ENCODE results near the gene AKT1S1.

The AKT1S1 gene

DNA sequence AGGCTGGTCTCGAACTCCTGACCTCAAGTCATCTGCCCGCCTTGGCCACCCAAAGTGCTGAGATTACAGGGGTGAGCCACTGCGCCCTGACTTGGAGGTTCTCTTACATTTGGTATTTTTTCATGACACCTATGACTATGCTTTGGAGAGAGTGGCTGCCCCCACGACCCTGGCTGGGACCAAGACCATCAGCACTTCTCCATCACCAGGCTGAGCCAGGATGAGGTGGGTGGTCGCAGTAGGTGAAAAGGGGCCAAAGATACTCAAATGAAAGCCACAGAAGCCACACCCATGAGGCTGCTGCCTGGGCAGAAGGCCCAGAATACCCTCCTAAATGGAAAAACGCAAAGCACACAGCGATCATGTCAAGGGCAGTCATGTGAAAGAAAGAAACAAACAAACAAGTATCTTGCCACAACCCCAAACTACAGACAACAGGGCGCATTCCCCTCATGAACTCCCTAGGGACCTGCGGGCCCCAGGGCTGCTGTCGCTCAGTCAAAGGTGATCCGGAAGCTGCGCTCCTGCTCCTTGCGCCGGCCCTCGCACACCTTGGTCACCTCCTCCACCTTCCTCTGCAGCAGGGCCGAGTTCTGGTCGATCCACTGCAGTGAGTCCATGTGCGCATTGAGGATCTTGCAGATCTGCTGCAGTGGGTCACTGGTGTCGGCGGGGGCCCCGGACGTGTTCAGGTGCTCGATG lies 30.7 kb upstream of the AKT1S1 start:
- DNase-seq (ENCODE audit: low read depth) = no peak

DNA sequence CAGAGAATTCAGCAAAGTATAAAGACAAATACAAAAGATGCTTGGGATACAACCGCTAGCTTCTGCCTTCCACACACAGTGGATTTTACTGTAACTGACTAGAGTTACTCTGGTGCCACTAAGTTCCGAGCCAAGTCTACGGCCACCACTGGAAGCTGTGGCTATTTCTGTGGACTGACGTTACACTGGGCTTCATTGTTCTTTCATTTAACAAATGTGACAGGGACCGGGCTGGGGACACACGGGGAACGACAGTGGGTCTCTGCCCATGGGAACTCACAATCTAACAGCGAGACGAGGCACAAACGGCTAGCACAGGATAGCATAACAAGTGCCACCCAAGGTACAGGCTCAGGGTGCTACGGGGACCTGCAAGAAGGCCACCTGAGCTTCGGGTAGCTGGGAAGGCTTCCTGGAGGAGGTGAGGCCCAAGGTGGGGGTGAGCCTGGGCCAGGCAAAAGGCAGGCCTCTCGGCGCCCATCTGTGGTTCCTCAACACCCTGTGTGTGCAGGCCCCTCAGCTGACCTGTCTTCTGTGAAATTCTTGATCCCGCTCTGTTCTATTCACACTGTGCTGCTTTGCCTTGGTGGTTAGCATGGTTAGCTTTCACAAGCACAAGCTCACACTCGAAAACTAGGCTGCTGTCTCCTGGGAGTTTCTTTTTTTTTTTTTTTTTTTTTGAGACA lies 29.9 kb upstream of the AKT1S1 start:
- DNase-seq (ENCODE audit: low read depth) = no peak

DNA sequence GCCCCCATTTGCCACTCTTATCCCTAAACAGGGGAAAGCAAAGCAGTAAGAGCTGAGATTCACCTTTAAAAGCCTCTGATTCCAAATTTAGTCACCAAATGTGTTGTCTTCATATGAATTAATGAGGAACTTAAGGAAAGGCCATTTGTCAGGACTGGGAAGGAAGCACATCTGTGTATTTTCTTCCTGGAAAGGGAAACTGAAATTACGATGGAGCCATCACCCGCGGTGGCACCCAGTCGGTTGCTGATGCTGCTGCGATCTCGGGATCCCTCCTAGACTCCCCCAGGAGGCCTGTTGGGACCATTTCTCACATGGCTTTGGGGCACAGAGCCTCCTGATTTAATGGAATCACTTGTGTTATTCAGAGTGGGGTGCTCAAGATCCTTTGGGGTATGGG lies 27.0 kb upstream of the AKT1S1 start:
- no peak for DNase-seq (ENCODE audit: low read depth)

DNA sequence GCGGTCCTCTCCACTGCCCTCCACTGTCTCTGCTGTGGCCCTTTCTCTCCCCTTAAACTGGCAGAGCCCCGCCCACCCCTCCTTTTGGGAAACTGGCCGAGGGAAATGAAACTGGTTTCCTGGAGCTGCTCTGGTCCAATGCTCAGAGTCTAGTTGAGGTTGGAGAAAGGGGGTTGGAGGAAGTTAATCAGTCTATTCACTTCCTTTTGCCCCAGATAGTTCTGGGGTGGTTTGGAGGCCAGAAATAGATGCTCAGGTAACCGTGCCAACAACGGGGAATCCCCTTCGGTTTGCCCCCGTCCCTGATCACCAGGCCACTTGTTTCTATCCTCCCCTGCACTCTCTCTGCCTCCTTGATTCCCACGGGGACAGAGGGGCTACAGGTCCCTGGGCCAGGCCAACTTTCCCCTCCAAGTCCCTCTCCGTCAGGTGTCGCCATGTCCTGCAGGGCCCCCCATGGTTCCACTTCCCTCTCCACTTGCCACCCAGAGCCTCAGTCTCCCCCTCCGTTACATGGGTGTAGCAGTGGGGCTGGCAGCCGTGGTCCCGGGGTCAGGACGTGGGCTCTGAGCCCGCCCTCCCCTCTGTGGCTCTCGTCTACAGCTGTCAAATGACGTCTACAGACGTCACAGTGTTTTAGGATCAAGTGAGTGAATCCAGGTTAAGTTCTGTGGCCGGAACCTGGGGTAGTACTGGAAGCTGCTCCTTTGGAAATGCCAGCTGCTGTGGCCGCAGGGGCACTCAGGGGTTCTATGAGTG lies 19.9 kb upstream of the AKT1S1 start, which contains the start of gene IL4I1:
Gene IL4I1, minus strand, starts transcription at position 25 of the 759 bp plus-strand sequence. CDS start 727 bp downstream, outside the sequence.
- peak; percentile 64 for DNase-seq (ENCODE audit: low read depth)

DNA sequence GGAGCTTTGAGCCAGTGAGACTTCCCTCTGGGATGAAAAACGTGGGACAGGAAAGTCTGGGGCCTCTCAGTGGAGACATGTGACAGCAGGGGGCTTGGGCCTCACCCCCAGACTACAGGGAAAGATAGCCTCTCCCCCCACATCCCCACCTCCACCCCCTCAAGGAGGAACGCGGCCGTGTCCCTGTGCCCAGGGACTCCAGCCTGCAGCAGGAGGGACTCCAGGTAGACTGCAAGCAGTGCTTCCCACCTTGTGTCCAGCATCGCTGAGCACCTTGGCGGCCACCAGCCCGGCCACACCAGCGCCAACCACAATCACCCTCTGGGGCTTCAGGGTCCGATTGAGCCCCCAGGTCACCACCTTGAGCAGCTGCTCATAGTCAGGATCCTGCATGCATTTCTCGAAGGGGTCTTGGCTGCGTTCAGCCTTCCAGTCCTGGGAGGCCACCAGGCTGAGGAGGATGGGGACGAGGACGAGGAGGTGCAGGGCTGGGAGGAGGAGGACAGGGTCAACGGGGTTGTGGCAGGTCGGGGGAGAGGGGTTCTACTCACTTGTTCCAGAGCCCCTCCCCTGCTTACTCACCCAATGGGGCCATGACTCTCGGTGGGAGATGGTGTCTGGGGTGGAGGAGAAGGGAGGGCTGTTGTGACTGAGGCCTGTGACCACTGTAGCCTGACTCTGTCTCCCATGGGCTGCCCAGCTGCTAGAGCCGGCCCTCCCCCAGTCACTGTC lies 18.6 kb upstream of the AKT1S1 start:
- DNase-seq (ENCODE audit: low read depth) = no peak

DNA sequence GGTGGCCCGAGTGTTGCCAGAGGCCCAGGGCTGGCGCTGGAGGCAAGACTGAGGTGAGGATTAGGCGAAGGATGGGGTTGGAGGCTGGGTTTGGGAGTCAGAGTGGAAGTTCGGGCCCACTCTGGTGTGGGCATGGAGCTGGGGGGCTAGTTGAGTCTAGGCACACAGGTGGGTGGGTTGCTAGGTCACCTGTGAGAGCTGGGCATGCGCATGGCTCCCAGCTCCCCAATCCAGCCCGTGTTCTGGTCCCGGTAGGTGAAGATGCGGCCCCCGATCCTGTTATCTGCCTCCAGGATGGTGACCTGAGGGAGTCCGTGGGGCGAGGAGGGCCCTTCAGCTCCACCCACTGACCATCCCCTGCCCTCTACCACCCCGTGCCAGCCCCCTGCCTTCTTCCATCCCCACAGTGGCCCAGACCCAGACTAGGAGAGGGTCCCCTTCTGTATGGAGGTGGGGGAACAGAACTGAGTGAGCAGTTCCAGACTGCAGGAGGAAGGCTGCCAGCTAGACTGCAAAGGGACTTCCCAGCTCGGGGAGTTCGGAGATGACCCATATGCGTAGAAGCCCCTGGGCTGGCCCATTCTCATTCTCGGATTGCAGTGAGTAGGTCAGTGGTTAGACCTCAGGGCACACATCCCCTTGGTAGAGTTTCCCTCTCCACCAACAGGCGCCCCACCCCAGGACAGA lies 17.9 kb upstream of the AKT1S1 start:
- peak; percentile 40 for DNase-seq (ENCODE audit: low read depth)

DNA sequence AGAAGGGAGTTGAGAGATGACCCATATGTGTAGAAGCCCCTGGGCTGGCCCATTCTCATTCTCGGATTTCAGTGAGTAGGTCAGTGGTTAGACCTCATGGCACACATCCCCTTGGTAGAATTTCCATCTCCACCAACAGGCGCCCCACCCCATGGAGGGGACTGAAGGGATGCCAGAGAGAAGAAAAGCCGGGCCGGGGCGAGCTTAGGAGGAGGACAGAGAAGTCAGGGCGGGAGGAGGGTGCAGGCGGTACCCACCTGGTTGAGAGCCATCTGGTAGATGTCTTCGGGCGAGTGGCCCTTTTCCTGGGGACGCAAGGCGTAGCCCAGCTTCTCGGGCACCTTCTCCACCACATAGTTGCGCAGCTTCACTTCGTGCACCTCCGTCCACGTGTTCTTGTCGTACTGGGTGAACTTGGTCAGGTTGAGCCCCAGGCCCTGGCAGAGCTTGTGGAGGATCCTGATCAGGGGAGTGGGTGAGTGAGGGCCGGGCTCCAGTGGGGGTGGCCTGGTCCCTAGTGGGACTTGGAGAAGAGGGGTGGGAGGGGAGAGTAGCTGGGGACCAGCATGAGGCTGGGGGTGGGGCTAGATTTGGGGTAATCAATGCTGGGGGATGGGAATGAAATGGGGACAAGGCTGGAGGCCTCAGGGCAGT lies 17.0 kb upstream of the AKT1S1 start:
- DNase-seq (ENCODE audit: low read depth) = no peak

DNA sequence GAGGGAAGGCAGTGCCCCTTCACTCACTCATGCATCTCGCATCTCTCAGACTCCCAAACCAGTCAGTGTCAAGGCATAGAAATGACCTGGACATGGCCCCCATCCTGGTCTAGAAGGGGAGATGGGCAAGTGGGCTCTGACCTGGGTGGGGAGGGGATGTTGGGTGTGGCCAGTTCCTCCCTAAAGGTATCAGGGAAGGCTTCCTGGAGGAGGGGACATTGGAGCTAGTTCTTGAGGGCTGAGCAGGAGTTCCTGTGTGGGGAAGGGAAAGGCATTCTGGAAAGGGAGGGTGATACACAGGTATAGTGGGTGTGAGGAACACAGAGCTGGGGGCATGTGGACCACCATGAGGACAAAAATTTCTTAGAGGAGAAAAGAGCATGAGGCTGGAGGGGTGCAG lies 15.6 kb upstream of the AKT1S1 start:
- DNase-seq (ENCODE audit: low read depth) = no peak

DNA sequence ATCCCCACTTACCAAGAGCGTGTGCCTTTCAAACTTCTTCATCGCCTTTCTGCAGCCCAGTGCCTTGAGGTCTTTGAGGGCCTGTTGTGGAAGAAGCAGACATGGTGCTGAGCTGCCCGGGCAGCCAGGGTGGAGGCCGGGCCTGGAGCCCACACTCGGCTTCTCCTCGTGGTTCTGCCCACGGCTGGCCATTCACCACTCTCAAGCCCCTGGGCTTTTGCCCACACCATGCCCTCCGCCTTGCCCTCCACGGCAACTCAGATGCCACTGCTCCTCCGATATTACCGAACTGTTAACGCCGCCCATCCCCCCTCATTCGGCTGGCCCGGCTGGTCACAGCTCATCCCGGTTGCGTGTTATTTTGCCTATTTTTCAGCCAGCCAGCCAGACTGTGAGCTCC lies 14.2 kb upstream of the AKT1S1 start:
- DNase-seq (ENCODE audit: low read depth) = no peak

DNA sequence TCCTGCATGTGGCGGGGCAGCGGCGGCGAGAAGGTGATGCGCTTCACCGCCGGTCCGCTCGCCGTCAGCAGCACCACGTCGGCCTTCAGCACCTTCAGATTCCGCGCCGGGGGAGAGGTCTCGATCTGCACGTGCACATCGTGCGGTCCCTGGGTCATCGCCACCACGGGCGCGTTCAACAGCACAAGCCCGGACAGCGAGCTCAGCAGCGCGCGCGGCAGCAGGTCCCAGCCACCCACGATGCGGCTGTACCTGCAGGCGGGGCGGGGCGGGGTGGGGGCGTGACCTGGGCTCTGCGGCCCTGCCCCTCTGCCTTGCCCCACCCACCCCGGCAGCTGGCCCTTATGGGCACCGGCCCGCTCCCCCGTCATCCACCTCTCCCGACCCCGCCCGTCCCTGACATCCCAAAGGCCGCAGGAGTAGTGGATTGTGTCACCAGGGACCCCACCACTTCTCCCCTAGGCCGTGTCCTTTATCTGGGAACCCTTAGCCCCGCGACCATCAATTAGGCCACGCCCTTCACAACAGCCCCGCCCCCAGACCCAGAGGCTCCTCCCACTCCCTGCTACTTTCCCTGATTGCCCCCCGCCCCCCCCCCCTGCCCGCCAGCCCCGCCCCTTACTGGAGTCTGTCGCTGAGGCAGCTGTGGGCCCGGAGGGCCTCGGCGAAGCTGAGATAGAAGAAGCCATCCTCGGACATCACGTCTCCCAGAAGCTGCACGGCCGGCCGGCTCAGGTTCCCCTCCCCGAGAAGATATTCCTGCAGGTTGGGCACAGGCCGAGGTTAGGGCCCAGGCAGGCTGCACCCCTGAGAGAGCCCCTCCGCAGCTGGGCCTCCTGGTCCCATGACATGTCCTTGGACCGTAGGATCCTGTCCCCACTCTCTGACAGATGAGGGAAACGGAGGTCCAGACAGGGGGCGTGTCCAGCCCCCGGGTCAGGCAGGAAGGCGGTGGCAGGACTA lies 13.5 kb upstream of the AKT1S1 start:
- DNase-seq (ENCODE audit: low read depth) = peak; percentile 66

DNA sequence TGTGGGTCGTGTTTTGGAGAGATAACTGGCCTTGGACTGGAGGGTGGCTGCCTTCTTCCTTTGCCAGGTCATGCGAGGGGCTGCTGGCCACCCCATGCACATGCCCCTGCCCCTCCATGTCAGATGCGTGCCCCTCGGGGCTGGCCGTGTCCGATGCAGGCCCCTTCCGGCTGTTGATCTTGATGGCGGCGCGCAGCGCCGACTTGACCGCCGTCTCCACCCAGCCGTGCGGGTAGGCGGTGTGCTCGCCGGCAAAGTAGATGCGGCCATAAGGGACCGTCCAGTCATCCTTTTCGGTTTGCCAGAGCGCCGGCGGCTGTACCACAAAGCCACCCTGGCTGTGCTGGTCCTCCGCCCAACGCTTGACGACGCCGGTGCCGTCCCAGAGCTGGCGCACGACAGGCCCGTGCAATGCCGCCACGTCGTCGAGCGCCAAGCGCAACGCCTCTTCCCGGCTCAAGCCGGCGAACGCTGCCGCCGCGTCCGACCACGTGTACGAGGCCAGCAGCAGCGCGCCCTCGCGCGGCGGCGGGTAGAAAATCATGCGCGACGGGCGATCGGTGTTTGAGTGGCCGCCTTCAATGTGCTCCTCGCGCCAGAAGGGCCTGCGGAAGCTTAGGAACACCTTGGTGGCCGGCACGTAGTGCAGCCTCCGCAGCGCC lies 12.7 kb upstream of the AKT1S1 start:
- DNase-seq (ENCODE audit: low read depth) = peak; percentile 65

DNA sequence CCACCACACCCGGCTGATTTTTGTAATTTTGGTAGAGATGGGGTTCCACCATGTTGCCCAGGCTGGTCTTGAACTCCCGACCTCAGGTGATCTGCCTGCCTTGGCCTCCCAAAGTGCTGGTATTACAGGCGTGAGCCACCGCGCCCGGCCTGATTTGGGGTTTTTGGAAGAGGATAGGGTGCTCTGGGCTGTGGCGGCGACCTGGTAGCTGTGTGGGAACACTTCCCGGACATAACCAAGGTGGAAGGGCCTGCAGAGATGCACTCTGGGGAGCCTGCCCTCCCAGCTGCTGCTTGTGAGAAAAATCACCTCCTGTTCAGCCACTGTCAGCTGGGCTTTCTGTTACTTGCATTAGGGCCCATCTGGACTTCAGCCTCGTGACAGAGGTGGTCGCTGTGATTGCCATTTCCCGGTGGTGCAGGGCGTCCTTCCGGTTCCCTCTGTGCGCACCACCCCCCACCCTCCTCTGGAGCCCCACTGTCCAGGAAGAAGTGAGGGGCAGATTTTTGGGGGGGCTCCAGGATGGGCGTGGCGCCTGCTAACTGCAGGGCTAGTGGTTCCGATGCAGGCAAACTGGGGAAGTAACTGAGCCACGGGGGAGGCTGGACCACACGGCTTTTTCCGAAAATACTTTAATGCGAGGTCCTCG lies 12.0 kb upstream of the AKT1S1 start:
- no peak for DNase-seq (ENCODE audit: low read depth)

DNA sequence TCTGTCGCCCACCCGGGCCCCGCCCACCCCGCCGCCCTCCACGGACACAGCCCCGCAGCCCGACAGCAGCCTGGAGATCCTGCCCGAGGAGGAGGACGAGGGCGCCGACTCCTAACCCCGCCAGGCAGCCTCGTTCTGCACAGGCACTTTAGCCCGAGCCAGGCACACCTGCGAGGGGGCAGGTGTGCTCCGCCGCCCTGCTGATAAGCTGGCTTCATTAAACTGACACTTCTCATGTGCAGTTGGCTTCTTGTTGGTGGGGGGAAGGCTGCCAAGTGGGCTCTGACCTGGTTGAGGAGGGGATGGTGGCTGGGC lies 11.3 kb upstream of the AKT1S1 start:
- no peak for DNase-seq (ENCODE audit: low read depth)

DNA sequence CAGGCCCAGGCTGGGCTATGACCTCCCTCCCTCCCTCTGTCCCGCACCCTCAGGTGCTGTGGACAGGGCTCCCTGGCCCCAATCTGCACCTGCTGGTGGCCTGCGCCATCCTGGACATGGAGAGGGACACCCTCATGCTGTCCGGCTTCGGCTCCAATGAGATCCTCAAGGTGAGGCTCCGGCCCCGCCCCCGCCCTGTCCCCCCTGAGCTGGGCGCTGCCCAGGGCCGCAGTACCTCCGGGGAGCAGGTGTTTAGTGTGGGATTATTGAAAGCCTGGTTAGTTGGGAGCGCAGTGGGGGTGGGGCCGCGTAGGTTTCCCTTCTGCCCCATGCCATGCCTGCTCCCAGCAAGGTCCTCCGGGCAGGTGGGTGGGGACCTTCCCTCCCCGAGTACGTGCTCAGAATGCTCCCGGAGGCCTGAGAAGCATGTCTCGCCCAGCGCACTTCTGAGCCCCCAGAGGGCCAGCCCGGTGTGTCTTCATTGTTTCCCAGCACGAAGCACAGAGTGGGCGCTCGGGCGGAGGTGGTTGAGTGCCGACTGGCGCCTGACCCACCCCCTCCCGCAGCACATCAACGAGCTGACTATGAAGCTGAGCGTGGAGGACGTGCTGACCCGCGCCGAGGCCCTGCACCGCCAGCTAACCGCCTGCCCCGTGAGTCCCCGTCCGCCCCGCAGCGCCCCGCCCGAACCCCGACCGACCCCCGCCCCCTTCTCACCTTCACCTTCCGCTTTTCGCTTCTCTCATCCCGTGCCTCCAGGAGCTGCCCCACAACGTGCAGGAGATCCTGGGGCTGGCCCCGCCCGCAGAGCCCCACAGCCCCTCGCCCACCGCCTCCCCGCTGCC lies 10.7 kb upstream of the AKT1S1 start:
- DNase-seq (ENCODE audit: low read depth) = no peak

DNA sequence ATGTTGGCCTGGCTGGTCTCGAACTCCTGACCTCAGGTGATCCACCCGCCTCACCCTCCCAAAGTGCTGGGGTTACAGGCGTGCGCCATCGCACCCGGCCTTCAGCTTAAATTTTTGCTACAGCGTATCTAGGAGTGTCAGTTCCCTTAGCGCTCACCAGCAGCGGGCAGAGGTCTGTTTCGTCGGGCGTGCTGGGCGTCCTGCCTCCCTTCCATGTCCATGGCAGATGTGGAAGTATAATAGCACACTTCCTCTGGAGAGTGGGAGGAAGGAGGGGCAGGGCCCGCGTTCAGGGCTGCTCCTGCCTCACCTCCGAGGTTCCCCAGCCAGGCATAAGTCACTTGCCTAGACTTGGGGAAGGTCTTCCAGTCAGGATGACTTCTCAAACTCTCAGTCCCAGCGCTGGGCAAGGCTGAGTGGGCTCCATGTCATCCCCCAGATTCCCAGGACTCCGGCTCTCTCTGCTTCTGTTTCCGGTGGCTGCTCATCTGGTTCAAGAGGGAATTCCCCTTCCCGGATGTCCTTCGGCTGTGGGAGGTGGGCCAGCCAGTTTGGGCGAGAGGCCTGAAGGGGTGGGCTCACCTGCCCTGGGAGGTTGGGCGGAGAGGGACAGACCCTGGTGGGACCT lies 10.0 kb upstream of the AKT1S1 start:
- no peak for DNase-seq (ENCODE audit: low read depth)

DNA sequence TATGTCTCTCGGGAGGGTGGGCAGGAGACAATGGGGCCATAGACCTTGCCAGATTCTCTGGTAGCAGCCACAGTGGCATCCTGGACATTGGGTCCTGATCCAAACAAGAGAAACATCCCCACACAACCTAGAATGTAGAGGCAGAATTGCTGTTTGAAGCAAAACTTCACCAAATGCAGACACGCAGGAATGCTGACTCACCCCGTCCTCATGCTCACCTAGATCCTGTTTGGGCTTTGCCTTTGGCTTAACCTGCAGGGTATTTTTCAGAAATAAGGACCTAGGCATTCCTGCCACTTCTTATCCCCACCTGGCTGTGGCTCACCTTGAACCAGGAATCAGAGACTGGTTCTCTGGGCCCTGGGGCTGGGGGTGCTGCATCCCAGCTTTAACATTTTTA lies 7.6 kb upstream of the AKT1S1 start:
- DNase-seq (ENCODE audit: low read depth) = no peak

DNA sequence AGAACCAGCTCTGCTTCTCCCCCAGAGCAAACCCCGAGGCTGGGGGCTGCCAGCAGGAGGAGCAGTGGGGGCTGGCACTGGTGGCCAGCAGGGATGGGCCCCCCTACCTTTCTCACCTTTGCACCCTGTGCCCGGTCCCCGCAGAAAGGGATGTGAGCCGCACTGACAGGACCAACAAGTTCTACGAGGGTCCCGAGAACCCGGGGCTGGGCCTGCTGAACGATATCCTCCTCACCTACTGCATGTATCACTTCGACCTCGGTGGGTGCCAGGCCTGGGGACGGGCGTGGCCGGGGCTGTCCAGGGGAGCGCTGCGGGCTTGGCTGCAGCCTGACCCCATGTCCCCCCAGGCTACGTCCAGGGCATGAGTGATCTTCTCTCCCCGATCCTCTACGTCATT lies 7.0 kb upstream of the AKT1S1 start:
- no peak for DNase-seq (ENCODE audit: low read depth)

DNA sequence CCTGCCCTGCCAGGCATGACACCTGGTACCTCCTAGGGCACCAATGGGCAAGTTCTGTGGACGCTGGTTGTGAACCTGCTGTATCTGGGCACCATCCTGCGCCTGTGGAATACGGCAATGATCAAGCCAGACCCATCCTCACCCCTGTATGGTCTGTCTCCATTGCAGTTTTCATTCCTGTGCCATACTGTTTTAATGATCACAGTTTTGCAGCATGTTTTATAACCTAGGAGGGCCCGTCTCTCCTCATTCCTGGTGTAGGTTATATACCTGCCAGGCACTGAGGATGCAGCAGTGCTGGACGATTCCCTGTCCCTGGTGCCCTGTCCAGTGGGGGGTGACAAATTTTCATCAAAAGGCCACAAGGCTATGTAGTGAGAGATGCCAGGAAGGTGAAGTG lies 5.9 kb upstream of the AKT1S1 start:
- DNase-seq (ENCODE audit: low read depth) = no peak

All from activated T-helper 9 cell treated with anti-CD3 and anti-CD28 coated beads, Interleukin-2, amount 50 U/mL, for 16 hours (primary cell).